B cell (primary cell): ENCODE data around the gene THBS3. TPM values are rescaled to one million over a fixed set of nuclear protein-coding genes. Genes with fewer than 3 reads are reported as not detected.

ENCODE experiments used
- ATAC-seq: fragments of 200-7000 bp; cut with Tn5 transposase; one replicate; pipeline ENCODE4 v1.10.0; 2021; ENCODE audit warnings: low read depth, mild to moderate bottlenecking, moderate number of reproducible peaks, moderate library complexity
- CTCF ChIA-PET: fragments of 350-600 bp; sonication (Branson Sonifier 250); formaldehyde crosslinking; loops from one replicate; lab custom pipeline; 2021; ENCODE audit warnings: antibody characterized with exemption, inconsistent platforms; lab: Charles Lee
- POLR2A ChIA-PET: fragments of 350-600 bp; sonication (Branson Sonifier 250); formaldehyde crosslinking; loops from one replicate; lab custom pipeline; 2021; ENCODE audit warnings: antibody characterized with exemption; lab: Charles Lee
- DNase-seq: peaks from one replicate; pipeline ENCODE4 v3.0.0; 2013
- H2AFZ ChIP-seq: 2 replicates; pipeline ENCODE4 v1.6.1; 2012; ENCODE audit warnings: mild to moderate bottlenecking, low read depth, low read length; ENCODE audit not compliant: insufficient read depth, poor library complexity, severe bottlenecking
- H3K27ac ChIP-seq, 2 donors: 1 replicate in 1 of 2; 2 replicates in 1 of 2; pipeline ENCODE4 v1.5.1; 2012 to 2013; ENCODE audit warnings: low read length in 2 of 2, mild to moderate bottlenecking in 2 of 2, moderate library complexity in 1 of 2
- H3K27me3 ChIP-seq, 4 experiments: fragments of 200-600 bp in 1 of 4; sonication (generic) in 1 of 4; replicated peaks in 1 of 4; 1 replicate in 2 of 4; 2 replicates in 2 of 4; pipeline versions ENCODE4 v1.6.1 to v1.7.0; 2013 to 2016; ENCODE audit warnings: low read length in 3 of 4, mild to moderate bottlenecking in 2 of 4, mixed read lengths in 1 of 4, moderate library complexity in 1 of 4; ENCODE audit not compliant: insufficient read depth in 4 of 4, control insufficient read depth in 3 of 4; ENCODE audit errors: control extremely low read depth in 1 of 4
- H3K36me3 ChIP-seq, 2 experiments: replicated peaks in 1 of 2; 1 replicate in 1 of 2; 2 replicates in 1 of 2; pipeline versions ENCODE4 v1.6.1 to v1.7.1; 2013; ENCODE audit warnings: low read length in 1 of 2; ENCODE audit not compliant: insufficient read depth in 2 of 2, control insufficient read depth in 1 of 2; ENCODE audit errors: control extremely low read depth in 1 of 2, extremely low read depth in 1 of 2
- H3K4me1 ChIP-seq, 2 donors: fragments of 200-600 bp in 1 of 2; sonication (generic) in 1 of 2; 1 replicate in 1 of 2; 2 replicates in 1 of 2; pipeline versions ENCODE4 v1.5.1 to v1.6.1; 2013 to 2017; ENCODE audit warnings: low read length in 2 of 2; ENCODE audit not compliant: control insufficient read depth in 2 of 2, insufficient read depth in 2 of 2
- H3K4me2 ChIP-seq: replicated peaks from 2 replicates; pipeline ENCODE3; 2012; ENCODE audit warnings: mild to moderate bottlenecking, low read depth, low read length; ENCODE audit not compliant: poor library complexity, severe bottlenecking
- H3K4me3 ChIP-seq, 5 experiments: fragments of 200-600 bp in 1 of 5; sonication (generic) in 1 of 5; 1 replicate in 3 of 5; 2 replicates in 2 of 5; pipeline versions ENCODE4 v1.5.1 to v1.7.0; 2011 to 2016; ENCODE audit warnings: low read length in 4 of 5, mild to moderate bottlenecking in 4 of 5, low read depth in 2 of 5, control low read depth in 1 of 5, moderate library complexity in 1 of 5; ENCODE audit not compliant: insufficient read depth in 1 of 5; ENCODE audit errors: control extremely low read depth in 1 of 5, extremely low read depth in 1 of 5
- H3K79me2 ChIP-seq: fragments of 200-600 bp; sonication (generic); one replicate; pipeline ENCODE4 v1.6.0; 2016; ENCODE audit warnings: low read length; ENCODE audit not compliant: control insufficient read depth, insufficient read depth
- H3K9ac ChIP-seq: fragments of 200-600 bp; sonication (generic); 2 replicates; pipeline ENCODE4 v1.6.1; 2017; ENCODE audit warnings: mild to moderate bottlenecking, low read length, moderate library complexity
- H3K9me3 ChIP-seq, 3 donors: one replicate each; pipeline versions ENCODE4 v1.6.1 to v1.7.1; 2013; ENCODE audit warnings: low read length in 2 of 3; ENCODE audit not compliant: control insufficient read depth in 2 of 3, insufficient read depth in 1 of 3; ENCODE audit errors: control extremely low read depth in 1 of 3
- H4K20me1 ChIP-seq: 2 replicates; pipeline ENCODE4 v1.6.0; 2012; ENCODE audit warnings: mild to moderate bottlenecking, low read length; ENCODE audit not compliant: insufficient read depth, control insufficient read depth, poor library complexity, severe bottlenecking
- H3K27ac Mint-ChIP-seq: one replicate; pipeline ENCODE4 v1.8.0; 2021; ENCODE audit warnings: mixed read lengths
- H3K27me3 Mint-ChIP-seq: one replicate; pipeline ENCODE4 v1.8.0; 2021; ENCODE audit warnings: mixed read lengths
- H3K4me1 Mint-ChIP-seq: one replicate; pipeline ENCODE4 v1.8.0; 2021; ENCODE audit warnings: mixed read lengths
- H3K4me3 Mint-ChIP-seq: one replicate; pipeline ENCODE4 v1.8.0; 2021; ENCODE audit warnings: mixed read lengths
- H3K9me3 Mint-ChIP-seq: one replicate; pipeline ENCODE4 v1.8.0; 2022; ENCODE audit warnings: mixed read lengths; ENCODE audit not compliant: insufficient read depth
- CTCF ChIP-seq: fragments of 200-600 bp; IDR thresholded peaks from one replicate; pipeline ENCODE4 v1.8.0; 2022; ENCODE audit warnings: antibody characterized with exemption, mild to moderate bottlenecking
- EZH2 ChIP-seq: IDR thresholded peaks from 2 replicates; pipeline ENCODE4 v1.6.1; 2012; ENCODE audit warnings: borderline replicate concordance, low read depth, mild to moderate bottlenecking, moderate library complexity, low read length; ENCODE audit not compliant: insufficient read depth, poor library complexity, severe bottlenecking
- WGBS: methylation state at CpG from one replicate; pipeline ENCODE4 v1.1.5; 2013; ENCODE audit warnings: missing lambda C conversion rate; ENCODE audit not compliant: insufficient coverage; 5-methylcytosine and 5-hydroxymethylcytosine counted together
- intact Hi-C: fragments of 100-400 bp; cut with micrococcal nuclease; formaldehyde crosslinking; loops from one replicate; pipeline ENCODE4 v1.10.0; 2022
- polyA plus RNA-seq: library from polyadenylated mRNA; depleted of rRNA; stranded (reverse); fragments of >200 nt; gene quantifications from 2 replicates; pipeline ENCODE4 v1.2.3, GENCODE V29; 2012
- total RNA-seq, 2 donors: library from RNA; stranded (reverse); fragments of 120-200 nt in 1 of 2; gene quantifications; 1 replicate in 1 of 2; 2 replicates in 1 of 2; pipeline versions ENCODE4 v1.2.3 to v1.2.4, GENCODE V29; 2013 to 2022

THBS3 gene
- total and polyA plus RNA-seq, 2 donors (not counting 1 experiment from before 2014, with no cell fraction given) = 28.0 to 28.6 TPM

- peak overlapping the region; percentile 83 for H2AFZ ChIP-seq
- peak overlapping the region; percentile 67 for H3K9ac ChIP-seq
- intact Hi-C loops = loop anchor here (2.0 to 5.0 kb wide), 3 partner anchors 15 to 34 kb away; partner anchors contain the start of gene MTX1
- no peak overlapping the region for H3K27ac ChIP-seq
- Mint-ChIP-seq H3K27me3 (no peaks in the 10 kb centered on the region), H3K4me1 (peaks cover 30% of the 10 kb centered on the region), H3K4me3 (peak overlapping the region; percentile 91), H3K27ac (peak overlapping the region; percentile 89), H3K9me3 (no peaks in the 10 kb centered on the region)
- peak overlapping the region; percentile 44 to 74 (median 50) for H3K4me3 ChIP-seq
- POLR2A ChIA-PET = interaction anchor here (1.2 to 2.3 kb wide), 7 partner anchors 8 to 58 kb away, joined by 5 to 15 read pairs (median 8); partner anchors contain the start of genes KRTCAP2 and SLC50A1
- peaks cover 0 to 5% (median 0%) of the 10 kb centered on the region in 3 donors for H3K9me3 ChIP-seq
- no peaks in the 10 kb centered on the region for H3K79me2 ChIP-seq
- TF ChIP-seq EZH2 (no peak), CTCF (peak; percentile 94)
- peaks cover 15 to 23% of the 10 kb centered on the region in 2 donors for H3K4me1 ChIP-seq
- no peaks in the 10 kb centered on the region for H4K20me1 ChIP-seq
- under 1% methylated on average over 28 of the region's 38 CpGs for WGBS
- peaks cover 0 to 19% (median 1%) of the 10 kb centered on the region in 4 experiments for H3K27me3 ChIP-seq
- H3K4me2 ChIP-seq = peak overlapping the region; percentile 98
- no peaks in the 10 kb centered on the region for H3K36me3 ChIP-seq
- DNase-seq (peak; percentile 82), ATAC-seq (peak; percentile 72)
- CTCF ChIA-PET = interaction anchor here (0.6 to 7.7 kb wide), 26 partner anchors 9 to 399 kb away, joined by 3 to 196 read pairs (median 4); partner anchors contain the start of genes ASH1L, EFNA4, KRTCAP2 and MTX1
These were observed 14.3 kb downstream of the THBS3 start for GRCh38 chr1:155193275-155193990.
